Tibial artery (tissue), 4 donors: Measurements from ENCODE around the gene IGF1R.

Source experiments
- DNase-seq, 2 donors: peaks; one replicate each; pipeline ENCODE4 v3.0.0-alpha.2; 2019
- H3K27ac ChIP-seq, 2 donors: fragments of 200-600 bp; sonication (generic) in 1 of 2; 1 replicate in 1 of 2; 2 replicates in 1 of 2; pipeline ENCODE4 v1.5.1; 2018 to 2019; ENCODE audit warnings: mild to moderate bottlenecking in 1 of 2
- H3K27me3 ChIP-seq, 2 donors: fragments of 200-600 bp; sonication (generic) in 1 of 2; one replicate each; pipeline versions ENCODE4 v1.5.1 to v1.6.0; 2016 to 2019
- H3K36me3 ChIP-seq, 3 donors: fragments of 200-600 bp; sonication (generic) in 2 of 3; one replicate each; pipeline ENCODE4 v1.5.1; 2016 to 2019; ENCODE audit warnings: mild to moderate bottlenecking in 2 of 3
- H3K4me1 ChIP-seq, 4 donors: fragments of 200-600 bp; sonication (generic) in 2 of 4; 1 replicate in 3 of 4; 2 replicates in 1 of 4; pipeline ENCODE4 v1.5.1; 2016 to 2019
- H3K4me3 ChIP-seq, 2 donors: fragments of 200-600 bp; sonication (generic) in 1 of 2; 1 replicate in 1 of 2; 2 replicates in 1 of 2; pipeline ENCODE4 v1.5.1; 2018 to 2019; ENCODE audit warnings: mild to moderate bottlenecking in 2 of 2
- H3K9me3 ChIP-seq, 3 donors: fragments of 200-600 bp; sonication (generic) in 1 of 3; one replicate each; pipeline ENCODE4 v1.5.1; 2016 to 2019
- intact Hi-C: fragments of 100-400 bp; cut with DNase I; formaldehyde crosslinking; loops from one replicate; pipeline ENCODE4 v1.15.0; 2023; ENCODE audit warnings: low total_unique reads
- TF ChIP-seq, protein P1 (sequence below), 2 experiments: fragments of 200-600 bp in 1 of 2; fragments of 450-650 bp in 1 of 2; IDR thresholded peaks; one replicate each; pipeline ENCODE4 v1.5.1; 2017 to 2019; ENCODE audit warnings: antibody characterized with exemption in 2 of 2, mild to moderate bottlenecking in 1 of 2, moderate library complexity in 1 of 2

Gene IGF1R

DNA sequence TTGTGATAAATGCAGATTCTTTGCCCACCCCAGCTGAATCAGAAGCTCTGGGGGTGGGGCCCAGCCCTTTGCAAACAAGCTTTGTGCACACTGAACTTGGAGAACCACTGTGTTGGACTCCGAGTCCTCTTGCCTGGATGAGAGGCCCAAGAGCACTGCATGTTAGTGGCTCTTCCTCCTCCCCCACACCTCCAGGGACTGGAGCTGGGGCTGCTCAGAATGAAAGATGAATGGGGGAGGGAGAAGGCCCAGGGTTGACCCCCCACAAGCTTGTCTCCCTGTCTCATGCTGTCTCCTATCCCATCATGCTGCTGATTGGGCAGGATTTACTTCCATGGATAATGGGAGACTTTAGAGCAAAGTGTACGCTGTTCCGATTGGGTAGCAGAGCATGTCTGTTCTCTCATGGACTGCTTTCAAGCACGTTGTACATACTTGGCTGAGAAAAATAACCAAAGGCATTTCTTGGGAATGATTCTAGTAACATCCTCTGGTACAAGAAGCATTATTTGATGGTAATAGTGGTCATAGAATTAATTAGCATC, 259.7 kb downstream of the IGF1R start:
- TF ChIP-seq, protein P1, sequence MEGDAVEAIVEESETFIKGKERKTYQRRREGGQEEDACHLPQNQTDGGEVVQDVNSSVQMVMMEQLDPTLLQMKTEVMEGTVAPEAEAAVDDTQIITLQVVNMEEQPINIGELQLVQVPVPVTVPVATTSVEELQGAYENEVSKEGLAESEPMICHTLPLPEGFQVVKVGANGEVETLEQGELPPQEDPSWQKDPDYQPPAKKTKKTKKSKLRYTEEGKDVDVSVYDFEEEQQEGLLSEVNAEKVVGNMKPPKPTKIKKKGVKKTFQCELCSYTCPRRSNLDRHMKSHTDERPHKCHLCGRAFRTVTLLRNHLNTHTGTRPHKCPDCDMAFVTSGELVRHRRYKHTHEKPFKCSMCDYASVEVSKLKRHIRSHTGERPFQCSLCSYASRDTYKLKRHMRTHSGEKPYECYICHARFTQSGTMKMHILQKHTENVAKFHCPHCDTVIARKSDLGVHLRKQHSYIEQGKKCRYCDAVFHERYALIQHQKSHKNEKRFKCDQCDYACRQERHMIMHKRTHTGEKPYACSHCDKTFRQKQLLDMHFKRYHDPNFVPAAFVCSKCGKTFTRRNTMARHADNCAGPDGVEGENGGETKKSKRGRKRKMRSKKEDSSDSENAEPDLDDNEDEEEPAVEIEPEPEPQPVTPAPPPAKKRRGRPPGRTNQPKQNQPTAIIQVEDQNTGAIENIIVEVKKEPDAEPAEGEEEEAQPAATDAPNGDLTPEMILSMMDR (IDR thresholded peaks at IDR 0.05): no peak
- intact Hi-C loops: no loop called here
- no peaks in the 10 kb centered on the region for H3K27me3 ChIP-seq
- H3K4me3 ChIP-seq: no peak overlapping the region
- H3K36me3 ChIP-seq: peaks cover 22 to 54% (median 44%) of the 10 kb centered on the region in 3 donors
- H3K27ac ChIP-seq: peak overlapping the region; percentile 65 to 74
- peak in 1 of 2 donors; percentile 54 for DNase-seq
- peaks cover 0 to 60% (median 37%) of the 10 kb centered on the region in 4 donors for H3K4me1 ChIP-seq
- no peaks in the 10 kb centered on the region for H3K9me3 ChIP-seq

DNA sequence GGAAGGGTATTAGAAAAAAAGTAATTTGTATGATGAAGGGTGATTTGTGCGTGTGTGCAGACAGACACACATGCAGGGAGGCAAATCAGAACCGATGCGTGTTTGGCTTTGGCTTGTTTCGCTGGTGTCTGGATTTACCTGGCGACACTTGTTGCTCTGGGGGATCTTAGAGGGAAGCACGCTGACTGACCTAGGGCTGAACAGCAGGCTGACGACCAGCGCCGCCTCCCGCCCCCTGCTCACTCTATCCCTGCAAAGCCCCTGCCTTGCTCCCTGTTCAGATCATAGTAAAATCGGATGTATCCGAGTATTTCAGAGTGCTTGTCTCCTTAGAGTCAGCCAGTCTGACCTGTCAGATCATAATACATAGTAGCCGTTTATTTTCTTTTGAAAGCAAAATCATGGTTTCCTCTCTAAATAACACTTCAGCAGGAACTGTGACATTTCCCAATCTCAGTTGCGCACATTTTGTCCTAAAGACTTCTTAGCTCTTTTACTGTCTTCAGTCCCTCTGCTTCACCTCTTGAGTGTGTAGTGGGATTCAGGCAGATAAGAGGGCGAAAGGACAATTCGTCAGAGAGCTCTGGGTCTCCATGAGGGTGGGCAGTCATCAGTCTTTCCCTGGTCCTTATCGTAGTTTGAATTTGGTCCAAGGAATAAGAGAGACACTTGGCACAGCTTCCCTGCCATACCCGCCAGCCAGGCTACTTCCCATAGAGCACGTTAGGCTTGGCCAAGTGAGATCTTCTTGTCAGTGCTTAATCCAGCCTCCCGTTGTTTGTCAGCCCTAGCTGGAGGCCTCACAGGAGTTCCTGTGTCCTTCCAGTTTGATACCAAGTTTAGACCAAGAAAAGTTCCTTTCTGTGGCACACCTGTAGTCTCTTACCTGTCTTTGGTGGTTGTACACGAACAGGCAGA, 261.9 kb downstream of the IGF1R start:
- Histone ChIP-seq H3K4me1 (peaks cover 0 to 63% (median 36%) of the 10 kb centered on the region in 4 donors), H3K36me3 (peaks cover 33 to 73% (median 55%) of the 10 kb centered on the region in 3 donors), H3K27ac (peak overlapping the region; percentile 21 to 43), H3K4me3 (no peak overlapping the region), H3K27me3 (no peaks in the 10 kb centered on the region), H3K9me3 (no peaks in the 10 kb centered on the region)
- TF ChIP-seq, protein P1 (IDR thresholded peaks at IDR 0.05): no peak
- intact Hi-C loops: no loop called here
- peak in 1 of 2 donors; percentile 42 for DNase-seq

DNA sequence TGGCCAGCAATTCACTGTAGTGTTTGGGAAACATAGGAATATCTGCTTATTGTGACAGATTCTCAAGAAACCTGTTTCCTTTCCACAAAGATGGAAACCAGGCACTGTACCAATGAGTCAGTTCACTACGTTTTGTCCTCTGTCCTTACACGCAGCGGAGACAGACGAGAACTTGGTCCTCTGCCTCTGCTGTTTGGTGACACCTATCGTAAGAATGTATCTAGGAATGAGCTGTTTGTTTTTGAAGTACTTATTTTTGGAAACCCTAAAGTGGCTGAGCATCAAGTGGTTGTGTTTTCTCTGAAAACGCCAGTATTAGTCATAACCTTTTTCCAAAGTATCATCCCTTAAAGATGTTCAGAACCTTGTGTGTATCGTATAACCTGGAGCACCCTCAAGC, 266.3 kb downstream of the IGF1R start:
- TF ChIP-seq, protein P1 (IDR thresholded peaks at IDR 0.05): no peak
- no peak for DNase-seq
- Histone ChIP-seq H3K4me3 (no peak overlapping the region), H3K36me3 (peaks cover 69 to 93% (median 78%) of the 10 kb centered on the region in 3 donors), H3K4me1 (peaks cover 0 to 34% (median 16%) of the 10 kb centered on the region in 4 donors), H3K9me3 (no peaks in the 10 kb centered on the region), H3K27me3 (no peaks in the 10 kb centered on the region), H3K27ac (peak overlapping the region; percentile 48 to 68)
- intact Hi-C loops: loop anchor here (2.0 kb wide), 1 partner anchor 40 kb away; no protein-coding TSS in a partner anchor

DNA sequence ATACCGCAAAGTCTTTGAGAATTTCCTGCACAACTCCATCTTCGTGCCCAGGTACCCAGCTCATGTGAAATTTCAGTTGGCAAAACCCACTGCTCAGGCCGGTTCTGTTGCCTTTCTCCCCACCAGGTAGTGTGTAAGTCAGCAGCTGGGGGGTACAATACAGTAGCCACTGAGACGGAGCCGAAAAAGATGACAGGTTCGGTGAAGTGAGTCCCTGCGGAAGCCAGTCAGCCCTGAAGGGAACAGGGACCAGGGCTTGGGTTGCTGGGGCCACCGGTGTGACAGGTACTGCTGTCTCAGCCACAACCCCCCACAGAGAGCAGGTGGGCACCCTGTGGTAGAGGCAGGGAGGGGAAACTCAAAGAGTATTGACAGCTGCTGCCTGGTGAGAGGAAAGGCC, 268.5 kb downstream of the IGF1R start:
- Histone ChIP-seq H3K4me3 (no peak overlapping the region), H3K4me1 (peaks cover 0 to 30% (median 20%) of the 10 kb centered on the region in 4 donors), H3K27ac (peak overlapping the region in 1 of 2 donors; percentile 36), H3K9me3 (no peaks in the 10 kb centered on the region), H3K27me3 (no peaks in the 10 kb centered on the region), H3K36me3 (peaks cover 57 to 87% (median 60%) of the 10 kb centered on the region in 3 donors)
- no peak for DNase-seq
- intact Hi-C loops: no loop called here
- TF ChIP-seq, protein P1 (IDR thresholded peaks at IDR 0.05): no peak

DNA sequence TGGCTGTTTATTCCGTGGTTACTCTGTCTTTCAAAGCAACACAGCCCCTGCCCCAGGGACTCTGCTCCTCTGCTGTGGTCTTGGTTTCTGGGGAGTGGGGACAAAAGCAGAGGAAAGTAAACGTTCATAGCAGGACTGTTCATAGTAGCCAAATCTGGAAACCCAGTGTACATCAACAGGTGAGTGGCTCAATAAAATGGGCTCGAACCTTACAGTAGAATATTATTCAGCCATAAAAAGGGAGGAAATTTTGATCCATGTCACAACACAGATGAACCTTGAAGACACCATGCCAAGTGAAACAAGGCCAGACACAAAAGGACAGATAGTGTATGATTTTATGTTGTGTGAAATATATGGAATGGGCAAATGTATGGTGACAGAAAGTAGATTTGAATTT, 269.1 kb downstream of the IGF1R start:
- DNase-seq: no peak
- peaks cover 0 to 30% (median 20%) of the 10 kb centered on the region in 4 donors for H3K4me1 ChIP-seq
- H3K36me3 ChIP-seq: peaks cover 57 to 87% (median 60%) of the 10 kb centered on the region in 3 donors
- no peak overlapping the region for H3K27ac ChIP-seq
- TF ChIP-seq, protein P1 (IDR thresholded peaks at IDR 0.05): no peak
- H3K9me3 ChIP-seq: no peaks in the 10 kb centered on the region
- intact Hi-C loops: no loop called here
- H3K27me3 ChIP-seq: no peaks in the 10 kb centered on the region
- H3K4me3 ChIP-seq: no peak overlapping the region
